ENCODE measurements around the gene CEACAM20. TPM values are rescaled to one million over a fixed set of nuclear protein-coding genes. Genes with fewer than 3 reads are reported as not detected.
A peak's percentile ranks its signal among the peaks of the same experiment; 100 is the strongest.
"Not testable (repeated sequence)": the region's sequence is repeated elsewhere in the genome, so short reads cannot be mapped to it uniquely, and the experiment has no call there.

CEACAM20 gene
- total and polyA plus RNA-seq, 5 donors from 2014 or later = not detected

- ATAC-seq (ENCODE audit: low read depth in 2 of 2) = no peak
- no peak overlapping the region for H3K27ac ChIP-seq (ENCODE audit: insufficient read depth, low read length, poor library complexity, severe bottlenecking)
- no peak overlapping the region for H3K4me3 ChIP-seq (ENCODE audit: low read depth, low read length)
- no peaks in the 10 kb centered on the region for H3K4me1 Mint-ChIP-seq
- no peaks in the 10 kb centered on the region for H3K4me1 ChIP-seq (ENCODE audit: control insufficient read depth, insufficient read depth, low read length, poor library complexity, severe bottlenecking)
- no peaks in the 10 kb centered on the region for H3K27me3 Mint-ChIP-seq
- H3K9me3 Mint-ChIP-seq = peaks cover 0 to 8% (median 1%) of the 10 kb centered on the region in 7 donors
- H3K9me3 ChIP-seq (ENCODE audit: control insufficient read depth in 2 of 2, low read length in 2 of 2) = no peaks in the 10 kb centered on the region
- no peaks in the 10 kb centered on the region for H3K27me3 ChIP-seq (ENCODE audit: control insufficient read depth, insufficient read depth, low read length)
- H3K27ac Mint-ChIP-seq = no peak overlapping the region
- no peaks in the 10 kb centered on the region for H3K36me3 ChIP-seq (ENCODE audit: control insufficient read depth, insufficient read depth, low read length)
- H3K4me3 Mint-ChIP-seq = no peak overlapping the region
- DNase-seq = no peak
- no peaks in the 10 kb centered on the region for H3K36me3 Mint-ChIP-seq
Measured at GRCh38 chr19:44572581-44572900, 43.1 kb upstream of the CEACAM20 start.

- H3K27ac ChIP-seq (ENCODE audit: insufficient read depth, low read length, poor library complexity, severe bottlenecking) = no peak overlapping the region
- Mint-ChIP-seq H3K27me3 (no peaks in the 10 kb centered on the region), H3K4me1 (no peaks in the 10 kb centered on the region), H3K9me3 (peaks cover 0 to 8% (median 1%) of the 10 kb centered on the region in 7 donors), H3K36me3 (no peaks in the 10 kb centered on the region), H3K4me3 (no peak overlapping the region), H3K27ac (no peak overlapping the region)
- no peaks in the 10 kb centered on the region for H3K36me3 ChIP-seq (ENCODE audit: control insufficient read depth, insufficient read depth, low read length)
- ATAC-seq (ENCODE audit: low read depth in 2 of 2) = no peak
- no peaks in the 10 kb centered on the region for H3K9me3 ChIP-seq (ENCODE audit: control insufficient read depth in 2 of 2, low read length in 2 of 2)
- H3K4me3 ChIP-seq (ENCODE audit: low read depth, low read length) = no peak overlapping the region
- DNase-seq = no peak
- H3K27me3 ChIP-seq (ENCODE audit: control insufficient read depth, insufficient read depth, low read length) = no peaks in the 10 kb centered on the region
- no peaks in the 10 kb centered on the region for H3K4me1 ChIP-seq (ENCODE audit: control insufficient read depth, insufficient read depth, low read length, poor library complexity, severe bottlenecking)
Measured at GRCh38 chr19:44571830-44572580, 42.5 kb upstream of the CEACAM20 start.

GRCh38 chr19:44570984-44571684, 41.7 kb upstream of the CEACAM20 start:
- H3K9me3 ChIP-seq (ENCODE audit: control insufficient read depth in 2 of 2, low read length in 2 of 2) = no peaks in the 10 kb centered on the region
- Mint-ChIP-seq H3K4me1 (no peaks in the 10 kb centered on the region), H3K27ac (no peak overlapping the region), H3K27me3 (no peaks in the 10 kb centered on the region), H3K9me3 (peaks cover 0 to 8% (median 1%) of the 10 kb centered on the region in 7 donors), H3K36me3 (no peaks in the 10 kb centered on the region), H3K4me3 (no peak overlapping the region)
- no peaks in the 10 kb centered on the region for H3K36me3 ChIP-seq (ENCODE audit: control insufficient read depth, insufficient read depth, low read length)
- H3K4me3 ChIP-seq (ENCODE audit: low read depth, low read length) = no peak overlapping the region
- DNase-seq (peak in 2 of 3 donors; percentile 21 to 45), ATAC-seq (ENCODE audit: low read depth in 2 of 2) (no peak)
- H3K4me1 ChIP-seq (ENCODE audit: control insufficient read depth, insufficient read depth, low read length, poor library complexity, severe bottlenecking) = no peaks in the 10 kb centered on the region
- no peak overlapping the region for H3K27ac ChIP-seq (ENCODE audit: insufficient read depth, low read length, poor library complexity, severe bottlenecking)
- no peaks in the 10 kb centered on the region for H3K27me3 ChIP-seq (ENCODE audit: control insufficient read depth, insufficient read depth, low read length)

- DNase-seq (no peak), ATAC-seq (ENCODE audit: low read depth in 2 of 2) (no peak)
- peaks cover 0 to 8% (median 2%) of the 10 kb centered on the region in 7 donors for H3K9me3 Mint-ChIP-seq
Measured at GRCh38 chr19:44570603-44570983, 41.1 kb upstream of the CEACAM20 start.

GRCh38 chr19:44567745-44568144, 38.3 kb upstream of the CEACAM20 start:
- H3K9me3 Mint-ChIP-seq = peaks cover 0 to 8% (median 4%) of the 10 kb centered on the region in 7 donors
- DNase-seq = no peak
- H3K27me3 Mint-ChIP-seq = no peaks in the 10 kb centered on the region
- Histone ChIP-seq H3K36me3 (ENCODE audit: control insufficient read depth, insufficient read depth, low read length) (no peaks in the 10 kb centered on the region), H3K9me3 (ENCODE audit: control insufficient read depth in 2 of 2, low read length in 2 of 2) (no peaks in the 10 kb centered on the region), H3K27ac (ENCODE audit: insufficient read depth, low read length, poor library complexity, severe bottlenecking) (no peak overlapping the region), H3K4me1 (ENCODE audit: control insufficient read depth, insufficient read depth, low read length, poor library complexity, severe bottlenecking) (no peaks in the 10 kb centered on the region), H3K27me3 (ENCODE audit: control insufficient read depth, insufficient read depth, low read length) (no peaks in the 10 kb centered on the region), H3K4me3 (ENCODE audit: low read depth, low read length) (no peak overlapping the region)
- H3K36me3 Mint-ChIP-seq = no peaks in the 10 kb centered on the region
- H3K4me3 Mint-ChIP-seq = no peak overlapping the region
- no peak for ATAC-seq (ENCODE audit: low read depth in 2 of 2)
- no peaks in the 10 kb centered on the region for H3K4me1 Mint-ChIP-seq
- no peak overlapping the region for H3K27ac Mint-ChIP-seq

More at GRCh38 chr19:44570603-44570983, 41.1 kb upstream of the CEACAM20 start:
- Histone ChIP-seq H3K9me3 (ENCODE audit: control insufficient read depth in 2 of 2, low read length in 2 of 2) (no peaks in the 10 kb centered on the region), H3K36me3 (ENCODE audit: control insufficient read depth, insufficient read depth, low read length) (no peaks in the 10 kb centered on the region), H3K27ac (ENCODE audit: insufficient read depth, low read length, poor library complexity, severe bottlenecking) (no peak overlapping the region), H3K4me3 (ENCODE audit: low read depth, low read length) (no peak overlapping the region), H3K4me1 (ENCODE audit: control insufficient read depth, insufficient read depth, low read length, poor library complexity, severe bottlenecking) (no peaks in the 10 kb centered on the region), H3K27me3 (ENCODE audit: control insufficient read depth, insufficient read depth, low read length) (no peaks in the 10 kb centered on the region)
- H3K4me3 Mint-ChIP-seq = no peak overlapping the region
- no peaks in the 10 kb centered on the region for H3K4me1 Mint-ChIP-seq
- no peak overlapping the region for H3K27ac Mint-ChIP-seq
- no peaks in the 10 kb centered on the region for H3K36me3 Mint-ChIP-seq
- H3K27me3 Mint-ChIP-seq = no peaks in the 10 kb centered on the region

- Mint-ChIP-seq H3K27ac (no peak overlapping the region), H3K27me3 (no peaks in the 10 kb centered on the region), H3K4me3 (no peak overlapping the region), H3K4me1 (no peaks in the 10 kb centered on the region), H3K9me3 (peaks cover 0 to 8% (median 4%) of the 10 kb centered on the region in 7 donors), H3K36me3 (no peaks in the 10 kb centered on the region)
- ATAC-seq (ENCODE audit: low read depth in 2 of 2) = no peak
- Histone ChIP-seq H3K9me3 (ENCODE audit: control insufficient read depth in 2 of 2, low read length in 2 of 2) (no peaks in the 10 kb centered on the region), H3K4me3 (ENCODE audit: low read depth, low read length) (no peak overlapping the region), H3K4me1 (ENCODE audit: control insufficient read depth, insufficient read depth, low read length, poor library complexity, severe bottlenecking) (no peaks in the 10 kb centered on the region), H3K27ac (ENCODE audit: insufficient read depth, low read length, poor library complexity, severe bottlenecking) (no peak overlapping the region), H3K36me3 (ENCODE audit: control insufficient read depth, insufficient read depth, low read length) (no peaks in the 10 kb centered on the region), H3K27me3 (ENCODE audit: control insufficient read depth, insufficient read depth, low read length) (no peaks in the 10 kb centered on the region)
- no peak for DNase-seq
Measured at GRCh38 chr19:44566984-44567383, 37.5 kb upstream of the CEACAM20 start.

GRCh38 chr19:44563086-44563655, 33.7 kb upstream of the CEACAM20 start:
- H3K4me1 Mint-ChIP-seq; H3K27ac Mint-ChIP-seq; H3K36me3 Mint-ChIP-seq; H3K4me3 Mint-ChIP-seq; H3K36me3 ChIP-seq (ENCODE audit: control insufficient read depth, insufficient read depth, low read length); DNase-seq; H3K27me3 ChIP-seq (ENCODE audit: control insufficient read depth, insufficient read depth, low read length); H3K4me1 ChIP-seq (ENCODE audit: control insufficient read depth, insufficient read depth, low read length, poor library complexity, severe bottlenecking); H3K4me3 ChIP-seq (ENCODE audit: low read depth, low read length); ATAC-seq (ENCODE audit: low read depth in 2 of 2); H3K9me3 Mint-ChIP-seq; H3K27ac ChIP-seq (ENCODE audit: insufficient read depth, low read length, poor library complexity, severe bottlenecking); H3K27me3 Mint-ChIP-seq; H3K9me3 ChIP-seq (ENCODE audit: control insufficient read depth in 2 of 2, low read length in 2 of 2): not testable (repeated sequence)

All from CD4-positive, CD25-positive, alpha-beta regulatory T cell (primary cell).